Lower leg skin (tissue), 3 donors: ENCODE measurements around the gene MYO18B.

Experiments used
- POLR2A ChIP-seq, 2 donors: fragments of 450-650 bp; IDR thresholded peaks; one replicate each; pipeline ENCODE4 v1.6.1; 2016 to 2017; ENCODE audit warnings: antibody characterized with exemption in 2 of 2, mild to moderate bottlenecking in 1 of 2, moderate library complexity in 1 of 2
- TF ChIP-seq, protein P1 (sequence below), 3 donors: fragments of 450-650 bp; IDR thresholded peaks; one replicate each; pipeline ENCODE4 v1.5.1; 2016; ENCODE audit warnings: antibody characterized with exemption in 3 of 3, mild to moderate bottlenecking in 3 of 3, moderate library complexity in 2 of 3

DNA sequence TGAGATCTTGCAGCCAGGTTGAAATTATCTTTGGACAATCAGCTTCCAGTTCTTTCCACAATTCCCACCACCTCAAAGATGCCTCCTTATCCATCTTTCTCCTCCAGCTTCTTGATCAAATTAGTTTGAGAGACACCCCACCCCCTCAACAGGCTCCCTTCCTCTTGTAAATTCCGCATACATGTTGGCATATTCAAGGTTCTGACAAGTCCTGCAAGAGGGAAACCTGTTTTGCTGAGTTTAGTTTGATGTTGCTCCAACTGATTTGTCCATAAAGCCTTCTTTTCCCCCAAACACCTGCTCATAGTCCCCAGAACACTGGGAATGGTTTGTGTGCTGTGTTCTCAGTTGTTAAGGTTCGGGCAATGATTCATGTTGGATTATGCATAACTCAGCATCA lies 73.6 kb downstream of the MYO18B start:
- TF ChIP-seq, protein P1, sequence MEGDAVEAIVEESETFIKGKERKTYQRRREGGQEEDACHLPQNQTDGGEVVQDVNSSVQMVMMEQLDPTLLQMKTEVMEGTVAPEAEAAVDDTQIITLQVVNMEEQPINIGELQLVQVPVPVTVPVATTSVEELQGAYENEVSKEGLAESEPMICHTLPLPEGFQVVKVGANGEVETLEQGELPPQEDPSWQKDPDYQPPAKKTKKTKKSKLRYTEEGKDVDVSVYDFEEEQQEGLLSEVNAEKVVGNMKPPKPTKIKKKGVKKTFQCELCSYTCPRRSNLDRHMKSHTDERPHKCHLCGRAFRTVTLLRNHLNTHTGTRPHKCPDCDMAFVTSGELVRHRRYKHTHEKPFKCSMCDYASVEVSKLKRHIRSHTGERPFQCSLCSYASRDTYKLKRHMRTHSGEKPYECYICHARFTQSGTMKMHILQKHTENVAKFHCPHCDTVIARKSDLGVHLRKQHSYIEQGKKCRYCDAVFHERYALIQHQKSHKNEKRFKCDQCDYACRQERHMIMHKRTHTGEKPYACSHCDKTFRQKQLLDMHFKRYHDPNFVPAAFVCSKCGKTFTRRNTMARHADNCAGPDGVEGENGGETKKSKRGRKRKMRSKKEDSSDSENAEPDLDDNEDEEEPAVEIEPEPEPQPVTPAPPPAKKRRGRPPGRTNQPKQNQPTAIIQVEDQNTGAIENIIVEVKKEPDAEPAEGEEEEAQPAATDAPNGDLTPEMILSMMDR (IDR thresholded peaks at IDR 0.05) = no peak
- no peak for TF ChIP-seq POLR2A (IDR thresholded peaks at IDR 0.05)
